Right lobe of liver (tissue), 4 donors: Measurements from ENCODE around the gene DRD5.

Experiments
- CTCF ChIP-seq, 4 donors: fragments of 200-600 bp in 3 of 4; fragments of 450-650 bp in 1 of 4; IDR thresholded peaks; one replicate each; pipeline versions ENCODE4 v1.5.1 to v1.8.0; 2016 to 2022; ENCODE audit warnings: antibody characterized with exemption in 4 of 4, mild to moderate bottlenecking in 2 of 4
- POLR2A ChIP-seq: fragments of 450-650 bp; IDR thresholded peaks from one replicate; pipeline ENCODE4 v1.6.1; 2017; ENCODE audit warnings: antibody characterized with exemption, mild to moderate bottlenecking
- donor health status: DM: no; HTN: no; CAD: no.
- donor health status: DM: no; HTN: no; CAD: no.
- donor health status: DM: no; HTN: yes; CAD: no.

DNA sequence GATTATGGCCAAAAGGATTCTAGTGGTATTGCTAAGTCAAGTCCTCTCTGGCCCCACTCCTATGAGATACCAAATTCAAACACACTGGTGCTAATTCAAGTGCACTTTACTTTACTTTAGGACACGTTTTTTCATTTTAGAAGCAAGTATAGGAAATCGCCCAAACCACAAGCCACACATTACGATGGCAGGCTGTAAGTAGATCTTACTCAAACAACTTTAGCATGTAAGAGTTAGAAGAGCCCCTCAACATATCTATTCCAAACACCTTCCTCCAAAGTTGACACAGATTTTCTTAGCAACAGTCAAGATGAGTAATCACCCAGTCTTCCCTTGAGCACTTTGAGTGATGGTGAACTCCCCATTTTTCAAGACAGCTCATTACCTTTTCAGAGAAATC, 43.6 kb downstream of the DRD5 start:
- TF ChIP-seq POLR2A (no peak), CTCF (IDR thresholded peaks at IDR 0.05) (no peak)
